HG02852 (cell line): ENCODE data around the gene PPP6R2.
"Not testable (repeated sequence)": the region's sequence is repeated elsewhere in the genome, so short reads cannot be mapped to it uniquely, and the experiment has no call there.

Source experiments
- ATAC-seq: cut with Tn5 transposase; IDR thresholded peaks from one replicate; pipeline ENCODE4 v1.9.1; 2021; ENCODE audit warnings: mild to moderate bottlenecking, moderate library complexity; ENCODE audit not compliant: unreplicated experiment

PPP6R2 gene

GRCh38 chr22:50422961-50423815, 80.1 kb downstream of the PPP6R2 start:
- no peak for ATAC-seq

DNA sequence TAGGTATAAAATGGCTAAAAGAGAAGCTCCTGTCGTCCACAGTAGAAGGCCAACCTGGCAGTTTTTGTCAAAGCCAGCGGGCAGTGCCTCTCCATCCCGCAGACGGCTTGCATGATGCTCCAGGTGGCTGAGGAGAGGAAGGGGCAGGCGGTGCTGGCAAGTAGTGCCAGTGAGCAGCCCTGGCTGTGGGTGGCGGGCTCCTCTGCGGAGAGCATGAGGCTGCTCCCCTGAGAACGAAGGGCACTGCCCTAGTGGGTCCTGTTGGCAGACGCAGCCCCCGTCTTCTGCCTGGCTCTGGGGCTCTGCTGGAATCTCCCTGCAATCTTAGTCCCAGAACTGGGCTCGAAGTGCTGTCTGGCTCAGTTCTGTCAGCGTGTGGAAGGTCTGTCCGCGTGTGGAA, 80.8 kb downstream of the PPP6R2 start:
- ATAC-seq: no peak

- no peak for ATAC-seq
Observed at GRCh38 chr22:50425179-50425916, 82.2 kb downstream of the PPP6R2 start.

- ATAC-seq: no peak
Observed at GRCh38 chr22:50432131-50432876, 89.2 kb downstream of the PPP6R2 start.

GRCh38 chr22:50432877-50433510, 89.9 kb downstream of the PPP6R2 start:
- not testable (repeated sequence) for ATAC-seq

GRCh38 chr22:50434849-50435248, 91.7 kb downstream of the PPP6R2 start:
- ATAC-seq: no peak

- no peak for ATAC-seq
Observed at GRCh38 chr22:50435291-50436014, 92.3 kb downstream of the PPP6R2 start.

GRCh38 chr22:50436015-50436830, 93.1 kb downstream of the PPP6R2 start:
- no peak for ATAC-seq

GRCh38 chr22:50436841-50437341, 93.8 kb downstream of the PPP6R2 start:
- no peak for ATAC-seq

DNA sequence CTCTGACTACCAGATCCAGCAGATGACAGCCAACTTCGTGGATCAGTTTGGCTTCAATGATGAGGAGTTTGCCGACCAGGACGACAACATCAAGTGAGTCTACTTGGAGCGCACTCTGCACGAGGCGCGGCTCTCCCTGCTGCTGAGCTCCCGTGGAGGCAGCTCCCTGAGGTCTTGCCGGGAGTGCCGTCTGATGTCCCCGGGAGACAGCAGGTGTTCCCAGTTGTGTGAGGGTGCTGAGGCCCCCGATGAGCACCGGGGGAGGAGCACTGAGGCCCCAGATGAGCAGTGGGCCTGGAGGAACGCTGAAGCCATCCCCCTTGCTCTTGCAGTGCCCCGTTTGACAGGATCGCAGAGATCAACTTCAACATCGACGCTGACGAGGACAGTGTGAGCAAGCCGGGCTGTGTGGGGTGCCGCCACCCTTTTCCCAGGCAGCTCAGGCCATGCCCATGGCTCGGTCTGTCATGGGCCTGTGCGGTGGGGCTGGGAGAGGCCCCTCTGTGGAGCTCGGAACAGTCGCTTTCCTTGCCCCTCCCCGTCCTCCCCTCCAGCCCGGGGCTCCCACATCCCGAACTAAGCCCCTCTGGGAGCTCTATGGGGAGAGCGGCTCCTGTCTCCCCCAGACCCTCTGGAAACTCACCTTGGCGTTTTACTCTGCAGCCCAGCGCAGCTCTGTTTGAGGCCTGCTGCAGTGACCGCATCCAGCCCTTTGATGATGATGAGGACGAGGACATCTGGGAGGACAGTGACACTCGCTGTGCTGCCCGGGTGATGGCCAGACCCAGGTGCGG, 94.6 kb downstream of the PPP6R2 start:
- ATAC-seq: no peak

DNA sequence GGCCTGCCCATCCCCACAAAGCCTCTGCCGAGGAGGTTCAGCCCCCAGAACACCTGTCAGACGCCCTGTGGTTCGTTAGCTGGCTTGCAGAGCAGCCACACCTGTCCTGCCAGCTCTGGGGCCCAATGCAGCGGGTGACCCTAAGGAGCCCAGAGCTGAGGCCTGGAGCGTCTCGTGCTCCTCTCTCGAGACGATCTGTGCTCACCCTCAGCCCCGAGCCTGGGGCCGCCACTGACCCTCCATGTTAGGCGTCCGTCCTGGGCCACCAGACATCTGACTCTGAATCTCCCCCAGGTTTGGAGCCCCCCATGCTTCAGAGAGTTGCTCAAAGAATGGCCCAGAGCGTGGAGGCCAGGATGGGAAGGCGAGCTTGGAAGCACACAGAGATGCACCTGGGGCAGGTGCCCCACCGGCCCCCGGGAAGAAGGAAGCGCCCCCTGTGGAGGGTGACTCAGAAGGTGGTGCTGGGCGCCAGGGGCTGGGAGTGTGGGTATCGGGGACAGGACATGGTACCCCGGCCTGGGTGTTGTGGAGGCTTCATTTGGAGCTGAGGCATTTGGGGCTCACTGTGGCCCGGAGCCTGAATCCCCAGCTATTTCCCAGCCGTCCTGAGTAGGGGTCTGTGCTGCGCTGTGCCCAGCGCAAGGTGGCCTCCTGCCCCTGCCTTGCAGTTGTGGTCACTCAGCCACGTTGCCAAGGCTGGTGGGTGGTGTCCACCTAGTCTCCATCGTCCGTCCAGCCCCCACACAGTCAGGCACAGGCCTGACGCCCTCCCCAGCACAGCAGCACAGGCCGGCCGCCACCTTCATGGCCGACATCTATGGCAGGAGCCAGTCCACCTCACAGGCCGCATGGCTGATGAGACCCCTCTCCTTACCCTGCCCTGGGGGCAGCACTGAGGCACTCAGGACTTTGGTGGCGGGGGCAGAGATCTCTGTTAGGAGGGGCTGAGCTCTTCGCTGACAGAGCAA, 95.5 kb downstream of the PPP6R2 start:
- ATAC-seq: no peak

DNA sequence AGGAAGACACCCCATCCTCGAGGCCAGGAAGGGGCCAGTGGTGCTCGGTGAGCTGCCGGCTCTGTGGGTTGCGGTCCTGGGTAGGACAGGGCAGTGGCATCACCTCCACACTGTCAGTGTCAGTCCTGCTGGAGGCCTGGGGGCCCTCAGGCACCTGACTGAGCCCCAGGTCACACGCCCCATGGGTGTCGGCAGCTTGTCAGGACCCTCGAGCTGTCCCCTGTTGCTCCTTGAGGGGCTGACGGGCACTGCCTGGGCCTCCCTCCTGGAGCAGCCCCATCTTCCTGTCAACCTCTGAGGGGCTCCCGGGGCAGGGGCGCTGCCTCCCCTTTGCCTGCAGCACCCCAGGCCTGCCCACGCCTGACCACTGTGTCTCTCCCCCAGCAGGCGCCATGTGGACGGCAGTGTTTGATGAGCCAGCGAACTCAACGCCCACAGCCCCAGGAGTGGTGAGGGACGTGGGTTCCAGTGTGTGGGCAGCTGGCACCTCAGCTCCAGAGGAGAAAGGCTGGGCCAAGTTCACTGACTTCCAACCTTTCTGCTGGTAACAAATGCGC, 96.3 kb downstream of the PPP6R2 start:
- no peak for ATAC-seq

DNA sequence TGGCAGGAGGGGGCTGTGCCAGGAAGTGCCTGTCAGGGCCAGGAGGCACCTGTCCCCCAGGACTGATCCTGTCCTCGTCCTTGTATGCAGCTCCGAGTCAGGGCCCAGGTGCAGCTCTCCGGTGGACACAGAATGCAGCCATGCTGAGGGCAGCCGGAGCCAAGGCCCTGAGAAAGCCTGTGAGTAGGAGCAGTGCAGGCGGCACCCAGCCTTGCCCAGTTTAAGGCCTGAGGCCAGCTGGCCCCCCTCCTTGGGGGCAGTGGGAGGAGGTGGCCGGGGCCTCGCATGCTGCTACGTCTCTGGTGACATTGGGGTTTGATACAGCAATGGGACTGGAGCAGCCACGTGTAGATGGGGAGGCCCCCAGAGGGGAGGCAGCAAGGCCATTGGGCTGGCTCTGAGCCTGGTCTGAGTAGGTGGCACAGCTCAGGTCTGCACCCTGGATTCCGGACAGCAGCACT, 96.8 kb downstream of the PPP6R2 start:
- ATAC-seq: no peak

DNA sequence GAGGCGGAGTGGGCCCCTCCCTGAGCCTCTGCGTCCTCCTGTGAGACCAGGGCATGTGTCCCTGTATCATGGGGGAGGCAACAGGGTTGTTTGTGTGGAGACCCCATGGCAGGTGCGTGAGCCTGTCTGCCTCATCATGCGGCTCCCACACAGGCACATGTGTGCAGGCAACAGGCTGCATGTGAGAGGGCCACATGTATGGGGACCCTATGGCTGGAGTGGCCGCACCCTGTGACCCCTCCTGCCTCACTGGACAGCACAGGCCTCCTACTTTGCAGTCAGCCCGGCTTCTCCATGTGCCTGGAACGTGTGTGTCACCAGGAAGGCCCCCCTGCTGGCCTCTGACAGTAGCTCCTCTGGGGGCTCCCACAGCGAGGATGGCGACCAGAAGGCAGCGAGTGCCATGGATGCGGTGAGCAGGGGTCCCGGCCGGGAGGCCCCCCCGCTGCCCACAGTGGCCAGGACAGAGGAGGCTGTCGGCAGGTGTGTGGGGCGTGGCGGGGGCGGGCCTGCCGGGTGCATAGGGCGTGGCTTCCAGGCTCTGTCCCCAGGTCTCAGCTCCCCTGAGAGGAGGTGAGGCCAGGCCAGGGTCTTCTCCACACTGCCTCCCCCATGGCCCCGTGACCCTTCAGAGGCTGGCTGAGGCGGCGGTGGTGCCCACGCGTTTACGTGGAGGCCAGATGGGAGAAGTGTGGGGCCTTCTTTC, 97.6 kb downstream of the PPP6R2 start:
- no peak for ATAC-seq

DNA sequence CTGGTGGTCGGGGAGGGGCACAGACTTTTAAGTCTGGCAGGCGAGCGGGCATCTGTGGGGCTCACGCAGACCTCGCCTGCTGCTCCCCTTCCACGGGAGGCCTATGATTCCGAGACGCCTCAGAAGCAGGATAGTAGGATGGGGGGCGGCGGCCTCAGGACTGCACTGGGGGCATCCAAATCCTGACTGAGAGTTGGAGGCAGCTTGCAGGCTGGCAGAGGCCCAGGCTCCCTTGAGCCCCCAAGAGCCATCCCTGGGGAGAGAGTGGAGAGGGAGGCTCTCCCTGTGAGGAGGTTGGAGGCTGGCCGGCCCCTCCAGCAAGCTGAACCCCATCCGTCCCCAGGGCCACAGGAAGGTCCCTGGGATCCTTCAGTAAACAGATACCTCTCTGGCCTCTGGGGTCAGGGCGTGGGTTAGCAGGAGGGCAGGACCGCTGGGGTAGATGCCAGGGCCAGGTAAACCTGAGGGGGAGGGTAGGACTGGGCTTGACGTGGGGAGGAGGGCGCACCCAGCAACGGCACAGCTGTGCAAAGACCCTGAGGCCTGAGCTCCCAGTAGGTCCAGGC, 98.4 kb downstream of the PPP6R2 start:
- no peak for ATAC-seq

GRCh38 chr22:50443197-50443596, 100.1 kb downstream of the PPP6R2 start:
- ATAC-seq: no peak
